HEK293 (cell line): ENCODE measurements around the gene UTP11.

Experiments
- CTCF ChIP-seq: fragments of 450-650 bp; formaldehyde crosslinking; IDR thresholded peaks from 2 replicates; pipeline ENCODE4 v1.5.1; 2016; ENCODE audit warnings: missing biosample characterization, missing genetic modification characterization
- HOXA7 ChIP-seq: sonication (generic); formaldehyde crosslinking; IDR thresholded peaks from 2 replicates; pipeline ENCODE4 v1.8.1; 2022; ENCODE audit warnings: missing genetic modification reagents, borderline replicate concordance
- ZBTB17 ChIP-seq: fragments of 450-650 bp; formaldehyde crosslinking; IDR thresholded peaks from 2 replicates; pipeline ENCODE4 v1.5.1; 2016; ENCODE audit warnings: missing biosample characterization, missing genetic modification characterization
- ZNF114 ChIP-seq: fragments of 450-650 bp; formaldehyde crosslinking; IDR thresholded peaks from 2 replicates; pipeline ENCODE4 v1.5.0; 2017; ENCODE audit warnings: missing biosample characterization, missing genetic modification characterization
- ZNF140 ChIP-seq: fragments of 450-650 bp; formaldehyde crosslinking; IDR thresholded peaks from 2 replicates; pipeline ENCODE4 v1.5.1; 2016; ENCODE audit warnings: missing biosample characterization, missing genetic modification characterization
- ZNF155 ChIP-seq: fragments of 450-650 bp; formaldehyde crosslinking; IDR thresholded peaks from 2 replicates; pipeline ENCODE4 v1.5.1; 2016; ENCODE audit warnings: missing biosample characterization, missing genetic modification characterization
- ZNF274 ChIP-seq, 2 experiments: fragments of 200-500 bp in 1 of 2; fragments of 450-650 bp in 1 of 2; sonication (Bioruptor generic) in 1 of 2; formaldehyde crosslinking in 1 of 2; IDR thresholded peaks; 2 replicates each; pipeline versions ENCODE4 v1.5.1 to v1.6.1; 2014 to 2016; ENCODE audit warnings: borderline replicate concordance in 1 of 2, inconsistent platforms in 1 of 2, low read length in 1 of 2, missing biosample characterization in 1 of 2, missing genetic modification characterization in 1 of 2
- ZNF449 ChIP-seq: fragments of 450-650 bp; formaldehyde crosslinking; IDR thresholded peaks from 2 replicates; pipeline ENCODE4 v1.5.1; 2017; ENCODE audit warnings: missing biosample characterization, mild to moderate bottlenecking, missing genetic modification characterization, moderate library complexity
- TF ChIP-seq, protein P1 (sequence below): sonication (generic); formaldehyde crosslinking; IDR thresholded peaks from 2 replicates; pipeline ENCODE4 v1.8.1; 2022; ENCODE audit warnings: mild to moderate bottlenecking, moderate library complexity, missing genetic modification reagents

GRCh38 chr1:38006008-38006828 is 6.3 kb upstream of the UTP11 start:
- TF ChIP-seq, protein P1, sequence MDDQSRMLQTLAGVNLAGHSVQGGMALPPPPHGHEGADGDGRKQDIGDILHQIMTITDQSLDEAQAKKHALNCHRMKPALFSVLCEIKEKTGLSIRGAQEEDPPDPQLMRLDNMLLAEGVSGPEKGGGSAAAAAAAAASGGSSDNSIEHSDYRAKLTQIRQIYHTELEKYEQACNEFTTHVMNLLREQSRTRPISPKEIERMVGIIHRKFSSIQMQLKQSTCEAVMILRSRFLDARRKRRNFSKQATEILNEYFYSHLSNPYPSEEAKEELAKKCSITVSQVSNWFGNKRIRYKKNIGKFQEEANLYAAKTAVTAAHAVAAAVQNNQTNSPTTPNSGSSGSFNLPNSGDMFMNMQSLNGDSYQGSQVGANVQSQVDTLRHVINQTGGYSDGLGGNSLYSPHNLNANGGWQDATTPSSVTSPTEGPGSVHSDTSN (CRISPR knock-in tag), result no peak
- no peak for TF ChIP-seq ZNF114
- TF ChIP-seq ZNF449 (tag by site-specific recombination), result no peak
- TF ChIP-seq CTCF (tag by site-specific recombination), result no peak
- no peak for TF ChIP-seq ZBTB17
- TF ChIP-seq ZNF274 (IDR thresholded peaks at IDR 0.05; ENCODE audit: low read length), result no peak
- TF ChIP-seq ZNF274 (tag by site-specific recombination; IDR thresholded peaks at IDR 0.05; ENCODE audit: borderline replicate concordance), result no peak
- TF ChIP-seq ZNF155 (tag by site-specific recombination), result no peak
- no peak for TF ChIP-seq ZNF140 (tag by site-specific recombination)
- no peak for TF ChIP-seq HOXA7 (CRISPR knock-in tag)
